HEK293 (cell line): ENCODE data around the gene RNF135.

Experiments used
- GLIS1 ChIP-seq: fragments of 450-650 bp; formaldehyde crosslinking; IDR thresholded peaks from 2 replicates; pipeline ENCODE4 v1.5.1; 2016; ENCODE audit warnings: missing biosample characterization, missing genetic modification characterization
- IKZF3 ChIP-seq: fragments of 450-650 bp; IDR thresholded peaks from 2 replicates; pipeline ENCODE4 v1.5.0; 2018; ENCODE audit warnings: missing biosample characterization, mild to moderate bottlenecking, missing genetic modification characterization, moderate library complexity
- YY1 ChIP-seq: fragments of 450-650 bp; formaldehyde crosslinking; IDR thresholded peaks from 2 replicates; pipeline ENCODE4 v1.5.1; 2018; ENCODE audit warnings: missing biosample characterization, missing genetic modification characterization
- ZNF777 ChIP-seq: fragments of 450-650 bp; formaldehyde crosslinking; IDR thresholded peaks from 2 replicates; pipeline ENCODE4 v1.5.1; 2017; ENCODE audit warnings: missing biosample characterization, missing genetic modification characterization, borderline replicate concordance
- TF ChIP-seq, protein P1 (sequence below): fragments of 450-650 bp; formaldehyde crosslinking; IDR thresholded peaks from 2 replicates; pipeline ENCODE4 v1.5.1; 2016; ENCODE audit warnings: missing biosample characterization, missing genetic modification characterization
- TF ChIP-seq, protein P2 (sequence below): fragments of 450-650 bp; formaldehyde crosslinking; IDR thresholded peaks from 2 replicates; pipeline ENCODE4 v1.5.1; 2016; ENCODE audit warnings: missing biosample characterization, missing genetic modification characterization

DNA sequence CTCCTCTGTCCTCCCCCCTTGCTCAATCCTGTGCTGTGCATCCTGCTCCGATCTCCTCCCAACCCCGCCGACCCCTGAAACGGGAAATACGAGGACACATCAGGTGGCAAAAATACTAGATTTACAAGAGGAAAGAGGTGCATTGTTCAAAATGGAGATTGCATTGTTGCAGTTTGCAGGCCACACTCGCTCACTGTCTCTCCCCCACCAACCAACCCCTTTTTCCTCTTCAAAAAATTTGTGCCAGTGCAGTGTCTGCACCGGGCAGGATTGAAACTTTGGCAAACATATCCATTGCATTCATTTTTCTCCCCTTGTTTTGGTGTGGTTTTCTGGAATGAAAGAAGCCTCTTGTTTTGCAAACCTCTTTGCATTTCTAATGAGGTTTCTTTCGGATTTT, 61.0 kb downstream of the RNF135 start:
- TF ChIP-seq, protein P1, sequence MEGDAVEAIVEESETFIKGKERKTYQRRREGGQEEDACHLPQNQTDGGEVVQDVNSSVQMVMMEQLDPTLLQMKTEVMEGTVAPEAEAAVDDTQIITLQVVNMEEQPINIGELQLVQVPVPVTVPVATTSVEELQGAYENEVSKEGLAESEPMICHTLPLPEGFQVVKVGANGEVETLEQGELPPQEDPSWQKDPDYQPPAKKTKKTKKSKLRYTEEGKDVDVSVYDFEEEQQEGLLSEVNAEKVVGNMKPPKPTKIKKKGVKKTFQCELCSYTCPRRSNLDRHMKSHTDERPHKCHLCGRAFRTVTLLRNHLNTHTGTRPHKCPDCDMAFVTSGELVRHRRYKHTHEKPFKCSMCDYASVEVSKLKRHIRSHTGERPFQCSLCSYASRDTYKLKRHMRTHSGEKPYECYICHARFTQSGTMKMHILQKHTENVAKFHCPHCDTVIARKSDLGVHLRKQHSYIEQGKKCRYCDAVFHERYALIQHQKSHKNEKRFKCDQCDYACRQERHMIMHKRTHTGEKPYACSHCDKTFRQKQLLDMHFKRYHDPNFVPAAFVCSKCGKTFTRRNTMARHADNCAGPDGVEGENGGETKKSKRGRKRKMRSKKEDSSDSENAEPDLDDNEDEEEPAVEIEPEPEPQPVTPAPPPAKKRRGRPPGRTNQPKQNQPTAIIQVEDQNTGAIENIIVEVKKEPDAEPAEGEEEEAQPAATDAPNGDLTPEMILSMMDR (tag by site-specific recombination), result no peak
- TF ChIP-seq IKZF3 (tag by site-specific recombination), result no peak
- TF ChIP-seq YY1 (tag by site-specific recombination), result no peak
- TF ChIP-seq ZNF777, result no peak
- TF ChIP-seq, protein P2, sequence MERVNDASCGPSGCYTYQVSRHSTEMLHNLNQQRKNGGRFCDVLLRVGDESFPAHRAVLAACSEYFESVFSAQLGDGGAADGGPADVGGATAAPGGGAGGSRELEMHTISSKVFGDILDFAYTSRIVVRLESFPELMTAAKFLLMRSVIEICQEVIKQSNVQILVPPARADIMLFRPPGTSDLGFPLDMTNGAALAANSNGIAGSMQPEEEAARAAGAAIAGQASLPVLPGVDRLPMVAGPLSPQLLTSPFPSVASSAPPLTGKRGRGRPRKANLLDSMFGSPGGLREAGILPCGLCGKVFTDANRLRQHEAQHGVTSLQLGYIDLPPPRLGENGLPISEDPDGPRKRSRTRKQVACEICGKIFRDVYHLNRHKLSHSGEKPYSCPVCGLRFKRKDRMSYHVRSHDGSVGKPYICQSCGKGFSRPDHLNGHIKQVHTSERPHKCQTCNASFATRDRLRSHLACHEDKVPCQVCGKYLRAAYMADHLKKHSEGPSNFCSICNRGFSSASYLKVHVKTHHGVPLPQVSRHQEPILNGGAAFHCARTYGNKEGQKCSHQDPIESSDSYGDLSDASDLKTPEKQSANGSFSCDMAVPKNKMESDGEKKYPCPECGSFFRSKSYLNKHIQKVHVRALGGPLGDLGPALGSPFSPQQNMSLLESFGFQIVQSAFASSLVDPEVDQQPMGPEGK, result no peak
- no peak for TF ChIP-seq GLIS1 (tag by site-specific recombination)
